ENCODE results near the gene ANKMY2.

GRCh38 chr7:16594061-16594460, 51.5 kb downstream of the ANKMY2 start:
- TF ChIP-seq CTCF (IDR thresholded peaks at IDR 0.05 in 4 of 5, conservative IDR thresholded peaks at IDR 0.05 in 1 of 5) (no peak), POLR2A (IDR thresholded peaks at IDR 0.05) (no peak)
